GM18511 (cell line): ENCODE data around the gene NMD3.

Experiments used
- ATAC-seq: cut with Tn5 transposase; IDR thresholded peaks from one replicate; pipeline ENCODE4 v1.9.1; 2021; ENCODE audit warnings: mild to moderate bottlenecking, moderate library complexity; ENCODE audit not compliant: unreplicated experiment

Gene NMD3

DNA sequence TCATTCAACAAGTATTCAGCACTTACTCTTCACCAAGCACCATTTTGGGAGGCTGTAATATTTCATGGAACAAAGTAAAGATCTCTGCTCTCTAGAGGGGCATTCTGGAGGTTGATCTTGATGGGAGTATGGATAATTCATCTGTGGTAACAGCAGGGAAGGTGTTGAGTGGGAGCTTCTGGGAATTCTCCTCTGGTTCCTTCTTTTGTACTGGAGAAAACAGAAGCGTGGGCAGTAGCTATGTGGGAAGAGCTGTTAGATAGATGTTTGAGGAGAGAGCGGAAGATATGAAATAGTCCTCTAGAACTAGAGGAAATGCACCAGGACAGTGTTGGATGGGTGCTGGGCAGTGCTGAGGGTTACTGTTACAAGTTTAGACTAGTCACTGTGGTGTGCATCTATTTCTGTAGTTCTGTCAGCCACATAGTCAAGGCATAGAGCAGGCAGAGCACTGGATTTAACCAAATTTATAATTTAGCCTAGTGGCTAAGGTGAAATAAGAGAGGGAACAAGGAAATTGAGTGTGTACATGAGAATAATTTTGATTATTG is 9.6 kb downstream of the NMD3 start:
- ATAC-seq, result no peak

DNA sequence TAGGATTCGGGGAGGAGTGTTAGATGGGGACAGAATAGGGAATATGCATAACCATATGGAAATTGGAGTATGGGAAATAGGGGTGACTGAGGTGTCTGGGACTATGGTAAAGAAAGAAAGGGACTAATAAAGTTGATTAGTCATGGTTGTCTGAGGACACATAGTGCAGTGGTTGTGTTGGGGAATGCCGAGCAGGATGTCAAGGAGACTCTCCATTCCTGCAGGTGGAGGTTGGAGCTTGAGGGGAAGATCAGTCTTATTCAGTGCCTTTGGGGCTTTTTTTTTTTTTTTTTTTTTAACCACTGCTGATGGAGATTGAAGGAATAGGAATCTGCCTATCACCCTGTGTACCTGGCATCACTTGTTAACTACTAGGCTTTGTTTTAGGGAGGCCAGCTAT is 10.8 kb downstream of the NMD3 start:
- no peak for ATAC-seq

DNA sequence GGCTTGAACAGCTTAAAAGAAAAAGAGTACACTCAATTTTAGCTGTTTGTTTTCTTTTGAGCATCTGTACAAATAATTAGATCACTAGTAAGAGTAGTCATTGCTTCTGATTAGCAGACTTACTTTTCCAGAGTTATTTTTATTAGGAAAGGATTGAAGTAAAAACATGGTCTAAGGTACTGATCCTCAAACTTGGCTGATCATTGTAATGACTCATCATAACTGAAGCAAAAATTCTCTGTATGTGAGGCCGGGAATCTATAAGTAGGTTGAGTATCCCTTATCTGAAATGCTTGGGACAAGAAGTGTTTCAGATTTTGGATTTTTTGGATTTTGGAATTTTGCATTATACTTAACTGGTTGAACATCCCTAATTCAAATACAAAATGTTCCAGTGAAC is 12.4 kb downstream of the NMD3 start:
- ATAC-seq, result no peak

DNA sequence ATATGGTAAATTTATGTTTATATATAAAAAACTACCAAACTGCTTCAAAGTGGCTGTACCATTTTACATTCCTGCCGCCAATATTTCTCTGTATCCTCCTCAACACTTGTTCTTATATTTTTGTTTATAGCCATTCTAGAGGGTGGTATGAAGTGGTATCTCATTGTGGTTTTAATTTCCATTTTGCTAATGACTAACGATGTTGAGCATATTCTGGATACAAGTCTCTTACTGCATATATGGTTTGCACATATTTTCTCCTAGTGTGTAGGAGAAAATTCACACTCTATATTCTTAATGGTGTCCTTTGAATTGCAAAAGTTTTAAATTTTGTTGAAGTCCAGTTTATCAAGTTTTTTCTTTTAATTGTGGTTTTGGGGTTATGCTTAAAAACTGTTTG is 15.1 kb downstream of the NMD3 start:
- no peak for ATAC-seq

DNA sequence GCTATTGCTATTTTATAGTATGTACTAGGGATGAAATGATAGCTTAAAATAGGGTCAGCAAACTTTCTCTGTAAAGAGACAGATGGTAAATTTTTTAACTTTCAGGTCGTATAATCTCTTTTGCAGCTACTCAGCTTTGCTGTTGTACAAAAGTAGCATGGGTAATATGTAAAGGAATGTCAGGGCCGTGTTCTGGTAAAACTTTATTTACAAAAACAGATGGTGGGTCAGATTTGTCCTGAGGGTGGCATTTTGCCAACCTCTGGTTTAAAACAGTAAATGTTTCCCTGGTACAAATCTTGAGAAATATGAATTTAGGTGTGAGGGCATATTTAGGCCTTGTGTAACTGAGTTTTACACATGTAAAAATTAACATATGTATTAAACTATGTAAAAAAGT is 18.6 kb downstream of the NMD3 start:
- no peak for ATAC-seq

DNA sequence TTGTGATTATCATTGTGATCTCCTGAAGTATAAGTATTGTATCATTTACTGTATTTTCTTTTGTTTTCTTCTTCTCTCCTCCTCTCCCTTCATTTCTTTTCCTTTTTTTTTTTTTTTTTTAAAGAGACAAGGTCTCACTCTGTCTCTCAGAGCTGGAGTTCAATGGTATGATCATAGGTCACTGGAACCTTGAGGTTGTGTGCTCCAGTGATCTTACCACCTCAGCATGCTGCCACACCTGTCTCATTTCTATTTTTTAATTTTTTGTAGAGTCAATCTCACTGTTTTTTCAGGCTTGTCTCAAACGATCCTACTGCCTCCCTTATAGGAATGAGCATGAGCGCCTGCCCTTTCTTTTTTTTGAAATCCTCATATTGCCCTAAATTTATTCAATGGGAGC is 23.4 kb downstream of the NMD3 start:
- no peak for ATAC-seq

DNA sequence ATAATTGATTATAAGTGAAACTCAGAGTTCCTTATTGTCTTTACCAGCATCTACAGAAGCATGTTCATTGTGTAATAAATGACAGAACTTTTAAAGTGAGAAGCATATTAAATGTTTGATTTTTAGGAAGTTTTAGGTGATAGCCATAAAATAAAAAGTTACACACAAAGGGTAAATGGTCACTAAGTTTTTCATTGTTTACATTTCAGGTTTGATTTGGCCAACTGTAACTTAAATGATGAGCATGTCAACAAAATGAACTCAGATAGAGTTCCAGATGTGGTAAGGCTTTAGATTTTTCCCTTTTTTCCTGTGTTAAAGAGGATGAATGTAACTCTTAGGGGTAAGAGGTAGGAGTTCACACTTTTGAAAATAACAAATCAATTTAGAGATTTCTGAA is 25.9 kb downstream of the NMD3 start:
- ATAC-seq, result no peak

DNA sequence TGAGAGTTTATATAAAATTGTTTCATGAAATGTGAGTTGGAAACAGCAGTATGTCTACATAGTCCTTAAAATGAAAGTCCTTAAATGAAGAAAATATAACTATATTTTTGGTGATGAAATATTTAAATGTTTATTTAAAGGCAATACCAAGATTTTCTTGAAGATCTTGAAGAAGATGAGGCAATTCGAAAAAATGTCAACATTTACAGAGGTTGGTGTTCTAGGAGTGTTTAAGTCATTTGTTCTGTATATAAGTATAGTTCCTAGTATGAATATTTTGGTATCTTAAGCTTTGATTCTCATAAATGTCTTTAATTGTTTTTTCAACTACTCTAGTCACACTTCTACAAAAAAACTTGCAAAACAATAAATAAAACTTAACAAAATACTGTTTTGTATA is 29.0 kb downstream of the NMD3 start:
- no peak for ATAC-seq

DNA sequence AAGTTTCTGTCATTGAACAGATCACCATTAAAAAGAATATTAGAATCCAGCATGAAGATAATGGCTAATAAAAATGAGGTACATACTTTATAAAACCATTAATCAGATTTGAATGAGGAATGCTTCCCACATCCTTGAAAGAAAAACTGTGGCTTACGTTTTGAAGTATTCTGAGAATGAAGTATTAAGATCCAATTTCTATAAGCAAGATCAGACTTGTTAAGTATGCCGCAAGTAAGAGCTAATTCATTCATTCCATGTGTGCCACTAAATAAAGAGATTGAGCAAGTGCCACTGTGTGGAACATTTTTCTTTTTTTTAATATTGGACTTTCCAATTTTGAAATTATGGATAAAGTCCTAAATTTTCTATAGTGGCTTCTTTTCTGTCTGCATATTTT is 30.6 kb downstream of the NMD3 start:
- ATAC-seq, result no peak

DNA sequence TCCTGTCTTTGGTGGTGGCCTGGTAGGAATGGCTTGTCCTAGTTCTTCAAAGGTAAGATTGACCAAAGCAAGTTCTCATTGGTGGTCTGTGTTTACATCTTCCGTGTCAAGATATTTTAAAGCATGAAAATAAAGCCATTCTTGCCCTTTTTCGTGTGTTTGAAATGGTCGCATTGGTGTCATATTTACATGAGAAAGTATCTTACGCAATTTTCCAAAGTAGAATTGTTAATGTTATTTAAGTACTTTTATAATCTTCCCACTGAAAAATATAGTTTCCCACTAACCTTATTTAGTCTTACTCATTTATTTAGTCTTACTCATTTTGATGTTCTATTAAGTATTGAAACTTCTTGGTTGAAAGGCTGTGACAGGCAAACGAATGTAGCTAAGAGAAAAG is 31.0 kb downstream of the NMD3 start:
- ATAC-seq, result no peak

DNA sequence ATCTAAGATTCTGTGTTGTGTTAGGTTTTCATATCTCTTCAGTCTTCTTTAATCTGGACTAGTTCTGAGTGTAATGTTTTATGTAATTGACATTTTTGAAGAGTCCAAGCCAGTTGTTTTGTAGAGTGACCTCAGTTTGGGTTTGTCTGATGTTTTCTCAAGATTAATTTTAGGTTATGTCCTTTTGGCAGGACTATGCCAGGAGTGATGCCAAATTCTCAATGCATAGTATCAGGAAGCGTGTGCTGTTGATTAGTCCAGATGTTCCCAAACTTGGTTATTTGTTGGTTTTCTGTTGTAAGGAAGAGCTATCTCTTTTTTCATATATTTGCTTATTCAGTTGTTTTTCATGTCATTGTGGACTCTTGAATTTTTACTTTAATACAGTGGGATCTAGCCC is 32.6 kb downstream of the NMD3 start:
- ATAC-seq, result no peak

DNA sequence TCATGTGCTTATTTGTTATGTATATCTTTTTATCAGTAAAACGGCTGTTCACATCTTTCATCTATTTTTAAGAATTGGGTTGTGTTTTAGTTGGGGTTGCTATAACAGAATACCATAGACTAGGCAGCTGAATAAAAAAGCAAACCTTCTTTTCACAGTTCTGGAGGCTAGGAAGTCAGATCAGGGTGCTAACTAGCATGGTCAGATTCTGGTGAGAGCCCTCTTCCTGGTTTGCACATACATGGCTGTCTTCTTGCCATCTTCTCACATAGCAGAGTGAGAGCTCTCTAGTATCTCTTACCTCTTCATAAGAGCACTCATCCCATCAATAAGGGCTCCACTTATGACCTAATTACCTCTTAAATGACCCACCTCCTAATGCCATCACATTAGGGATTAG is 33.8 kb downstream of the NMD3 start:
- ATAC-seq, result no peak

DNA sequence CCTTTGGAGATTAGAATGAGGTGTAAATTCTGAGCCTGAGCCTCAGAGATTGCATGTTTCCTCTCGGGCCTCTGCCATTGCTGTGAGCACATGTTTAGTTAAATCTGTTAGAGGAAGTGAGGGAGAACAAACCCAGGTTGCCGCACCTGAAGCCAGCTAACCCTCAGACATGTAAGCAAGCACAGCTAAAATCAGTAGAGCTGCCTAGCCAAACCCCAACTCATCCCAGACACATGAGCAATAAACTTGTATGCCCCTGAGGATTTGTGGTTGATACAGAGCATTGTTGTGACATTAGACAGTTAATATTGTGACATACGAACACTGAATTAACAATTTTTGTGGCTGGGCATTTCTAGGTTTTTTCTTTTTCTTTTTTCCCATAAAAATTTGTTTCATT is 41.9 kb downstream of the NMD3 start:
- no peak for ATAC-seq

DNA sequence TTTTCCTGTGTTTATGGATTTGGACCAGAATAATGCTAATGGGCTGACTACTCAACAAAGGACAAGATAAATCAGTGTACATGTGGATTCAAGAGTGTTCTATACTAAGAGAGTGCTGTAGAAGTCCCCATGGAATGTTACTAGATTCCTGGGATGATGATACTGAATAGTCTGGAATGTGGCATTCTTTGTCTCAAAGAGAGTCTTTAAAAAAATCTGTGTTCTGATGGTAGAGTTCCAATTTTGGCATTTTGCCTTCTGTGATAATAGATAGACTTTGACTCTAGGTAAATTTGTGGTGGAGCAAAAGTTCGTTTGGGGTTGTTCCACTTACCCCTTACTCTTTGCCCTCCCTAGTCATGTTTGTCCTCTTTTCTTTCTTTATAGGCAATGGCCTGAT is 43.7 kb downstream of the NMD3 start:
- no peak for ATAC-seq

DNA sequence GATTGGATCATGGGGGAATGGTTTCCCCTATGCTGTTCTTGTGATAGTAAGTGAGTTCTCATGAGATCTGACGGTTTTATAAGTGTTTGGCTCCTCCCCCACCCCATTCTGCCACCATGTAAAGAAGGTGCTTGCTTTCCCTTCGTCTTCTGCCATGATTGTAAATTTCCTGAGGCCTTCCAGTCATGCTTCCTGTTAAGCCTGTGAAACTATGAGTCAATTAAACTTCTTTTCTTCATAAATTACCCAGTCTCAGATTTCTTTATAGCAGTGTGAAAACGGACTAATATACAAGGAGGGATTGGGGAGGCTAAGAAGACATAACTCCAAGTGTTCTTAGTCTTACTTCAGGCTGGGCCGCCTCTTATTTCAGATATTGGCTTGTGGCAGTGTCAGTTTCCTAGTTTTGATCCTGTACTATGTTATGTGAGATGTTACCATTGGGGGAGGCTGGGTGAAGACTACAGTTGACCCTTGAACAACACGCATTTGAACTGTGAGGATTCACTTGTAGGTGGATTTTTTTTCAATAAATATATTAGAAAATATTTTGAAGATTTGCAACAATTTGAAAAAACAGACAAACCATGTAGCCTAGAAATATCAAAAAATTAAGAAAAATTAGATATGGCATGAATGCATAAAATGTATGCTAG is 44.9 kb downstream of the NMD3 start:
- ATAC-seq, result no peak

DNA sequence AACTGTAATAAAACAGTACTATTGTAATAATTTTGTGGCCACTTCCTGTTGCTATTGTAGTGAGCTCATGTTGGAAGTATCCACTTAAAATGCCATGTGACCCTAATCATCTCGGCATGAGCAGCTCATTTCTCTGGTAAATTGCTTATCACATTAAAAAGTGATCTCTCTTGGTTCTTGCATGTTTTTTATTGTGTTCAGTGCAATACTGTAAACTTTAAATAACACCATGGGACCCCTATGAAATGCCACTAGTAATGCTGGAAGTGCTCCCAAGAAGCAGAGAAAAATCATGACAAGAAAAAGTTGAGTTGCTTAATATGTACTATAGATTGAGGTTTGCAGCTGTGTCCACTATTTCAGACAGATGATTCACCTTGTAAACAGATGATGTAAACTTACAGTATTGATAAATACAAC is 45.6 kb downstream of the NMD3 start:
- ATAC-seq, result no peak

DNA sequence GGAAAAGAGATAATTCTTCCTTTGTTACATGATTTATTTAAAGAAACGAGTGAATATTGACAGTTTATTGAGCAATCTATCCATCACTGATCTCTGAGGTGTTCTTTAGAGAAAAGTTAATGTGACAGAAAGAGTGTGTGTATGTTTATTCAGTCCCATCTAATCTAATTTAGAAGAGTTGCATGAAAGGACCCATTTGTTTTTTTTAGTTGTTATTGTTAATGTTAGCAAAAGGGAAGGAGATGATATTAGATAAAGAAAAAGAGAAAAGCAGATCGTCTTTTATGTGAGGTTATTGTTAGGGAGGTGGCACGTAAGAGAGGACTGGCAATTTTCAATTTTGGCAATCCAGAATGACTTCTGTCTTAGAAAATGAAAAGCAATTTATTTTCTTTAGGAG is 46.5 kb downstream of the NMD3 start:
- ATAC-seq, result no peak

DNA sequence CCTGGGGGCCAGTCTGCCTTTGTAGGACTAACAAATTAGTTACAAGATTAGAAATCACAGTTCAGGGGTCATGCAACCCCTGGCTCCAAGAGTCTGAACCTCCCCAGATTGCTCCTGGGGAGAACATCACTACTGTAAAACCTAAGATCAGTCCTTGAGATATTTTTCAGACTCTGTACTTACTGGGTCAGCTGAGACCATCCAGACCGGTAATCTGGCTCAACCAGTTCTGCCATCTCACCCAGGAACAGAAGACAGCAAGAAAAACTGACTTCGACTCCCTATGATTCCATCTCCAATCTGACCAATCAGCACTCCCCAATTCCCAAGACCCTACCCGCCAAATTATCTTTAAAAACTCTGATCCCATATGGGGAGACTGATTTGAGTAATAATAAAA is 47.5 kb downstream of the NMD3 start:
- no peak for ATAC-seq

DNA sequence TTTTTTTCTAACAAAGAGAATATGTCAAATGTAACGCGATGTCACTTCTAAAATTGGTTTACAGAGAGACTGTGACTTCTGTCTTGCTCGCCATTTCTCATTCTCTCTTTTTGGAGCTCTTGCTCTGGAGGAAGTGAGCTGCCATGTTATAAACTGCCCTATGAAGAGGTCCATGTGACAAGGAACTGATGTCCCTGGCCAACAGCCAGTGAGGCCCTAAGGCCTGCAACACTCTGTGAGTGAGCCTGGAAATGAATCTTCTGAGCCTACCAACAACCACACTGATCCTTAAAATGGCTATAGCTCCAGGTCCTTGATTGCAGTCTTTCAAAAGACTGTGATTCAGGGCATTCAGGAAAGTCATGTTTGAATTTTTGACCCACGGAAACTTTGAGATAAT is 49.9 kb downstream of the NMD3 start:
- no peak for ATAC-seq

DNA sequence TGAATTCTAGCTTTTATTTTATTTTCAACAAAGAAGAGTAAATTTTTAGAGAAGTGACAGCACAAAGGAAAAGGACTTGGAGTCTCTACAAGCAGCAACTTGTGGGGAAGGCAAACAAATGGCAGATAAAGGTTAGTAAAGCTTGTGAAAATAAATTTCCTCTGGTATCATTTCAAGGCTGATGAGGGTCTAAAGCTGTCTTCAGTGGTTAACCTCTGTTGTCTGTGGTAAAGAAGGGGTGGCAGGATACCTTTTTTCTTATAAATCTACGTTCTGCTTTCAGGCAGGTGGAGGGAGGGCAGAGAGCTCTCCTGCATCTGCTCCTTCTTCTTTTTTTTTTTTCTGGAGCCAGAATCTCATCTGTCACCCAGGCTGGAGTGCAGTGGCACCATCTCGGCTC is 50.5 kb downstream of the NMD3 start:
- no peak for ATAC-seq

DNA sequence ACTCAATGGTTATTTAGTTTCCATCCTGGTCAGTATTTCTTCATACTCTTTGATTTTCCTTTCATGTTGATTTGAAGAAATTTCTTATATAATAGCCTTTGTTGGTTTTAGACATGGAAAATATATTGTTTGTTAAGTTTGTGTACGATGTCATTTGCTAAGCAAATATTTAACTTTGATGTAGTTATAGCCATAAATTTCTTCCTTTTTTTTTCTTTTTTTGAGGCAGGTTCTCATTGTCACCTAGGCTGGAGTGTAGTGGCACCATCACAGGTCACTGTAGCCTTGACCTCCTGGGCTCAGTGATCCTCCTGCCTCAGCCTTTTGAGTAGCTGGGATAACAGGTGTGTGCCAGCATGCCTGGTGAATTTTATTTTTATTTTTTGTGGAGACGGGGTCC is 51.4 kb downstream of the NMD3 start:
- no peak for ATAC-seq

DNA sequence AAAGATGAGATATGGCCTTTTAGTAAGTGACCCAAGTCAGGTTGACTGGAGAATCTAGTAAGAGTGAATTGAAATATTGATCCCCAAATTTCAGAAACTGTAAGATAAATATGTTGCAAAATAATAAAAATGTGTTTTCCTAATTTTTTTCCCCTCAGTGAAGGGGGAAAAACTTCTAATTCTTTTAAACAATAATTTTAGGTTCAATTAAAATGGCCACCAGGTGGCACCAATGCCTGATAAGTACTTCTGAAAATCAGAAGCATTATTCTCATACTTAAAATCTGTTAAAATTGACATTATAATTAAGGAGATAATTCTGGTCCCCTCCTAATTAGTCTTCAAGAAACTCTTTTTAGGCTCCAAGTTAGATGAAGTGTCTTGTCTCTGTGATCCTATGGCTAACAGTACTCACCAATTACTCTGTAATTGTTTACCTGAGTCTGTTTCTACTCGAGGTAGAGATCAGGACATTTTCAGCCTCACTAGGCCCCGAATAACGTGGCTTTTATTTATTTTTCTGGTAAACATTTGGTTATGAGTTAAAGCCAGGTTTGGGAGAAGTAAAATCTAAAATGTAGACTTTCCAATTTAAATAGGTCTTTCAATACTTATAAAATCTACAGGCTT is 52.6 kb downstream of the NMD3 start:
- ATAC-seq, result no peak
